ENCODE data around the gene PTTG1.

PTTG1 gene

GRCh38 chr5:160439205-160439600, 17.5 kb downstream of the PTTG1 start:
- H3K4me3 Mint-ChIP-seq: peak overlapping the region; percentile 83
- H3K27ac Mint-ChIP-seq: peak overlapping the region; percentile 90
- peak; percentile 88 for ATAC-seq
- H3K27me3 Mint-ChIP-seq: no peaks in the 10 kb centered on the region
- H3K9me3 Mint-ChIP-seq: no peaks in the 10 kb centered on the region
- H3K36me3 Mint-ChIP-seq: no peaks in the 10 kb centered on the region
- H3K4me1 Mint-ChIP-seq: peaks cover 59% of the 10 kb centered on the region

GRCh38 chr5:160441311-160441781, 19.7 kb downstream of the PTTG1 start:
- H3K27me3 Mint-ChIP-seq: no peaks in the 10 kb centered on the region
- ATAC-seq: no peak
- peaks cover 39% of the 10 kb centered on the region for H3K4me1 Mint-ChIP-seq
- H3K36me3 Mint-ChIP-seq: no peaks in the 10 kb centered on the region
- no peaks in the 10 kb centered on the region for H3K9me3 Mint-ChIP-seq
- H3K4me3 Mint-ChIP-seq: no peak overlapping the region
- no peak overlapping the region for H3K27ac Mint-ChIP-seq

GRCh38 chr5:160442824-160443431, 21.3 kb downstream of the PTTG1 start:
- no peaks in the 10 kb centered on the region for H3K36me3 Mint-ChIP-seq
- H3K4me3 Mint-ChIP-seq: no peak overlapping the region
- no peaks in the 10 kb centered on the region for H3K9me3 Mint-ChIP-seq
- H3K27ac Mint-ChIP-seq: peak overlapping the region; percentile 26
- no peak for ATAC-seq
- H3K27me3 Mint-ChIP-seq: no peaks in the 10 kb centered on the region
- peaks cover 39% of the 10 kb centered on the region for H3K4me1 Mint-ChIP-seq

GRCh38 chr5:160444407-160444806, 22.8 kb downstream of the PTTG1 start:
- H3K36me3 Mint-ChIP-seq: no peaks in the 10 kb centered on the region
- no peak for ATAC-seq
- H3K27me3 Mint-ChIP-seq: no peaks in the 10 kb centered on the region
- no peak overlapping the region for H3K4me3 Mint-ChIP-seq
- peaks cover 26% of the 10 kb centered on the region for H3K4me1 Mint-ChIP-seq
- H3K9me3 Mint-ChIP-seq: no peaks in the 10 kb centered on the region
- H3K27ac Mint-ChIP-seq: no peak overlapping the region

GRCh38 chr5:160445132-160445531, 23.5 kb downstream of the PTTG1 start:
- peaks cover 32% of the 10 kb centered on the region for H3K4me1 Mint-ChIP-seq
- H3K9me3 Mint-ChIP-seq: no peaks in the 10 kb centered on the region

GRCh38 chr5:160445751-160446150, 24.1 kb downstream of the PTTG1 start:
- Mint-ChIP-seq H3K27ac (no peak overlapping the region), H3K27me3 (no peaks in the 10 kb centered on the region), H3K9me3 (no peaks in the 10 kb centered on the region), H3K4me1 (peaks cover 38% of the 10 kb centered on the region), H3K4me3 (no peak overlapping the region), H3K36me3 (no peaks in the 10 kb centered on the region)
- ATAC-seq: no peak

More at GRCh38 chr5:160445132-160445531, 23.5 kb downstream of the PTTG1 start:
- Mint-ChIP-seq H3K36me3 (no peaks in the 10 kb centered on the region), H3K27me3 (no peaks in the 10 kb centered on the region), H3K27ac (no peak overlapping the region), H3K4me3 (no peak overlapping the region)
- no peak for ATAC-seq

GRCh38 chr5:160448886-160449285, 27.2 kb downstream of the PTTG1 start:
- Mint-ChIP-seq H3K4me3 (no peak overlapping the region), H3K36me3 (no peaks in the 10 kb centered on the region), H3K4me1 (peaks cover 36% of the 10 kb centered on the region), H3K27ac (no peak overlapping the region), H3K9me3 (no peaks in the 10 kb centered on the region), H3K27me3 (no peaks in the 10 kb centered on the region)
- ATAC-seq: no peak

- Mint-ChIP-seq H3K27ac (peak overlapping the region; percentile 29), H3K27me3 (no peaks in the 10 kb centered on the region), H3K9me3 (no peaks in the 10 kb centered on the region), H3K4me3 (no peak overlapping the region), H3K4me1 (peaks cover 36% of the 10 kb centered on the region), H3K36me3 (no peaks in the 10 kb centered on the region)
- ATAC-seq: no peak
These were observed 27.8 kb downstream of the PTTG1 start for GRCh38 chr5:160449458-160449857.

- Mint-ChIP-seq H3K4me1 (peaks cover 38% of the 10 kb centered on the region), H3K27ac (peak overlapping the region; percentile 29), H3K27me3 (no peaks in the 10 kb centered on the region), H3K36me3 (no peaks in the 10 kb centered on the region), H3K4me3 (no peak overlapping the region), H3K9me3 (no peaks in the 10 kb centered on the region)
- ATAC-seq: peak; percentile 57
These were observed 28.7 kb downstream of the PTTG1 start for GRCh38 chr5:160450164-160450932.

- no peak overlapping the region for H3K27ac Mint-ChIP-seq
- H3K27me3 Mint-ChIP-seq: no peaks in the 10 kb centered on the region
- H3K4me1 Mint-ChIP-seq: peaks cover 43% of the 10 kb centered on the region
- H3K36me3 Mint-ChIP-seq: no peaks in the 10 kb centered on the region
- no peaks in the 10 kb centered on the region for H3K9me3 Mint-ChIP-seq
- ATAC-seq: no peak
- no peak overlapping the region for H3K4me3 Mint-ChIP-seq
These were observed 29.6 kb downstream of the PTTG1 start for GRCh38 chr5:160451281-160451680.

GRCh38 chr5:160452036-160452435, 30.4 kb downstream of the PTTG1 start:
- ATAC-seq: no peak
- peaks cover 48% of the 10 kb centered on the region for H3K4me1 Mint-ChIP-seq
- H3K9me3 Mint-ChIP-seq: no peaks in the 10 kb centered on the region
- no peak overlapping the region for H3K4me3 Mint-ChIP-seq
- H3K27ac Mint-ChIP-seq: no peak overlapping the region
- no peaks in the 10 kb centered on the region for H3K27me3 Mint-ChIP-seq
- H3K36me3 Mint-ChIP-seq: no peaks in the 10 kb centered on the region

- H3K9me3 Mint-ChIP-seq: no peaks in the 10 kb centered on the region
- peak overlapping the region; percentile 61 for H3K27ac Mint-ChIP-seq
- ATAC-seq: no peak
- peaks cover 48% of the 10 kb centered on the region for H3K4me1 Mint-ChIP-seq
- H3K36me3 Mint-ChIP-seq: no peaks in the 10 kb centered on the region
- no peak overlapping the region for H3K4me3 Mint-ChIP-seq
- no peaks in the 10 kb centered on the region for H3K27me3 Mint-ChIP-seq
These were observed 31.1 kb downstream of the PTTG1 start for GRCh38 chr5:160452795-160453194.

GRCh38 chr5:160453751-160454150, 32.1 kb downstream of the PTTG1 start:
- no peak overlapping the region for H3K27ac Mint-ChIP-seq
- peaks cover 50% of the 10 kb centered on the region for H3K4me1 Mint-ChIP-seq
- no peaks in the 10 kb centered on the region for H3K27me3 Mint-ChIP-seq
- H3K9me3 Mint-ChIP-seq: no peaks in the 10 kb centered on the region
- H3K4me3 Mint-ChIP-seq: no peak overlapping the region
- no peak for ATAC-seq
- H3K36me3 Mint-ChIP-seq: no peaks in the 10 kb centered on the region

- Mint-ChIP-seq H3K4me1 (peaks cover 47% of the 10 kb centered on the region), H3K4me3 (no peak overlapping the region), H3K36me3 (no peaks in the 10 kb centered on the region), H3K27me3 (no peaks in the 10 kb centered on the region), H3K9me3 (no peaks in the 10 kb centered on the region), H3K27ac (no peak overlapping the region)
- no peak for ATAC-seq
These were observed 33.9 kb downstream of the PTTG1 start for GRCh38 chr5:160455600-160455999.

GRCh38 chr5:160456480-160457177, 35.0 kb downstream of the PTTG1 start:
- no peaks in the 10 kb centered on the region for H3K27me3 Mint-ChIP-seq
- H3K27ac Mint-ChIP-seq: no peak overlapping the region
- no peaks in the 10 kb centered on the region for H3K9me3 Mint-ChIP-seq
- ATAC-seq: peak; percentile 34
- no peak overlapping the region for H3K4me3 Mint-ChIP-seq
- H3K4me1 Mint-ChIP-seq: peaks cover 49% of the 10 kb centered on the region
- no peaks in the 10 kb centered on the region for H3K36me3 Mint-ChIP-seq
